ENCODE measurements around the gene HOATZ. TPM values are rescaled to one million over a fixed set of nuclear protein-coding genes. Genes with fewer than 3 reads are reported as not detected.

The HOATZ gene
- not detected for total RNA-seq

DNA sequence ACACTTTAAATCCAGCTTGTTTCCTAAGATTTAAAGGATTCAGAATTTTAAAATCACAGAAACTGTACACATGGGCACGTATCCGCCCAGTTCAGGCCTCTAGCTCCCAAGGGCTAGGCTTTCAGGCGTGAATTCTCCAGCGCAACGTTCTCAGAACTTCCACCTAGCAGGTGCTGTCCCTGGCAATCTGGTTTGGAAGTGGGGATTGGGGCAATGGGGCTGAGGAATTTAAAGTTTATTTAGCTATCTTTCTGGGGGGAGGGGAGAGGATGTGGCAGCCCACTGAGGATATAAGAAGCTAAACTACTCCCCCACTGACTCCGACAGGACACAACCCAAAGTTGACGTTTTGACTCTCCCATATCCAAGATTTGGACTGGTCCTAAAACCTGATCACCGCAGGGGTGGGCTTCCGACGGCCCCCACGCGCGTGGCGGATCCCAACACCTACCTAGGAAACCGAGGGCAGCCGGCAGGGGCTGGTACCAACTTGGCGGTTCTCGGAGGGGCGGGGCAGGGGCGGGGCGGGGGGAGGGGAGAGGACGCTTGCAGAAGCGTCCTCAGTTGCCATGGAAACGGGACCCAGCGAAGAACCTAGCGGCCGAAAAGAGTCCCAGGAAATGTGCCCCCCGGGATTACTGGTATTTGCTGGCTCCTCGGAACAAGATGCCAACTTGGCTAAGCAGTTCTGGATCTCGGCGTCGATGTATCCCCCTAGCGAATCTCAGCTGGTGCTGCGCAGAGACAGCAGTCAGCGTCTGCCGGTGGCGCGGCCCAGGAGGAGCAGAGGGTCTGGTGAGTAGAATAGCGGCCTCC is at the start of gene HOATZ:
Gene HOATZ, plus strand, starts transcription at position 563 of the 816 bp plus-strand sequence. Its CDS starts 7 bp downstream, at position 570.
- H3K9me3 Mint-ChIP-seq (ENCODE audit: low read depth) = no peaks in the 10 kb centered on the region
- H3K36me3 Mint-ChIP-seq (ENCODE audit: low read depth) = no peaks in the 10 kb centered on the region
- POLR2A ChIA-PET = no interaction called here
- ATAC-seq = peak; percentile 23
- H3K4me1 Mint-ChIP-seq = peaks cover 20% of the 10 kb centered on the region
- H3K27ac Mint-ChIP-seq = no peak within 1 kb of the TSS
- H3K4me3 Mint-ChIP-seq = peak within 1 kb of the TSS; percentile 2
- peak; percentile 46 for DNase-seq
- CTCF ChIA-PET = interaction anchor here (0.6 to 2.5 kb wide), 7 partner anchors 8 to 231 kb away, joined by 3 to 6 read pairs (median 3); no protein-coding TSS in a partner anchor
- intact Hi-C loops (cut with DNase I, micrococcal nuclease) = loop anchor here in 1 of 2 experiments (2.0 kb wide), 1 partner anchor 16 kb away; no protein-coding TSS in a partner anchor
- H3K27me3 Mint-ChIP-seq = peaks cover 34% of the 10 kb centered on the region

DNA sequence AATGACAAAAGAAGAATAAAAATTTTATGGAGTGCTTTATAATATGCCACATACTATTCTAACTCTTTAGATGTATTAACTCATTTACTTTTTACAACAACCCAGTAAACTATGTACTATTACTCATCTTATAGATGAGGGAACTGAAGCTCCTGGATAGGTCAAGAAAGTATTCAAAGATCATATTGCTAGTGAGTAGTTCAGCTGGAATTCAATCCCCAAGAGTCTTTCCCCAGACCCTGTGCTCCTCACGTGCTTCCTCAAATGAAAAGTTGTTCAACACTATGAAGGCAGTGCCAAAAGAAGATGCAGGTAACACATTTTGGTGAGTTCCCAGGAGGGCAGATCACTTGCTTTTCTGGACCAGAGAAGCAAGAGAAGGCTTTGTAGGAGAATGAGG is 49.2 kb upstream of the HOATZ start:
- DNase-seq (no peak), ATAC-seq (no peak)
- Mint-ChIP-seq H3K4me1 (peaks cover 2% of the 10 kb centered on the region), H3K27me3 (peaks cover 8% of the 10 kb centered on the region), H3K9me3 (ENCODE audit: low read depth) (no peaks in the 10 kb centered on the region), H3K27ac (no peak overlapping the region), H3K4me3 (no peak overlapping the region), H3K36me3 (ENCODE audit: low read depth) (no peaks in the 10 kb centered on the region)
- ChIA-PET CTCF (interaction anchor here (1.0 kb wide), 1 partner anchor 14 kb away, joined by 3 read pairs; no protein-coding TSS in a partner anchor), POLR2A (interaction anchor here (0.6 kb wide), 1 partner anchor 1624 kb away, joined by 3 read pairs; no protein-coding TSS in a partner anchor)
- intact Hi-C loops (cut with DNase I, micrococcal nuclease) = no loop called here

- H3K4me3 Mint-ChIP-seq = no peak overlapping the region
- POLR2A ChIA-PET = no interaction called here
These were observed 48.0 kb upstream of the HOATZ start for GRCh38 chr11:111466615-111467014.

DNA sequence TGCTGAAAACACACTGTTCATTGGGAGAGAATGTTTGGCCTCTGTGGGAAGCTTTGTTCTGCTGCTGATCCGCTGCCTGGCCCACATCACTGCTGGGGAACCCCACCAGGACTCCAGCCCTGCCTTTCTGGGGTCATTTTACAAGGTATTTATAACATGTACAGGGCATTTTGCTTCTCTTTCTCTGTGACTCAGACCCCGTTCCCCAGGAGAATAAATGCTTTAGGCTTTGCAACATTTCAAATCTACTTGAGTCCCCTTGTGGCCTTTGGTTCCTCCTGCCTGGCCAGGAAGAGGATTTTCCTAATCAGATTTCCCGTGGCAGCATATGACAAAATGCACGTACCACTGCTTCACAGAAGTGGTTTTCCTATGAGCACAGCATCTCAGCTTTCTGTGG is 45.4 kb upstream of the HOATZ start:
- Mint-ChIP-seq H3K27me3 (peaks cover 6% of the 10 kb centered on the region), H3K4me1 (no peaks in the 10 kb centered on the region), H3K4me3 (no peak overlapping the region), H3K9me3 (ENCODE audit: low read depth) (no peaks in the 10 kb centered on the region), H3K36me3 (ENCODE audit: low read depth) (no peaks in the 10 kb centered on the region), H3K27ac (no peak overlapping the region)
- ChIA-PET CTCF (no interaction called here), POLR2A (no interaction called here)
- intact Hi-C loops (cut with DNase I, micrococcal nuclease) = no loop called here
- ATAC-seq (no peak), DNase-seq (no peak)

More at GRCh38 chr11:111466615-111467014, 48.0 kb upstream of the HOATZ start:
- Mint-ChIP-seq H3K4me1 (no peaks in the 10 kb centered on the region), H3K9me3 (ENCODE audit: low read depth) (no peaks in the 10 kb centered on the region), H3K27me3 (peaks cover 8% of the 10 kb centered on the region), H3K27ac (no peak overlapping the region), H3K36me3 (ENCODE audit: low read depth) (no peaks in the 10 kb centered on the region)
- CTCF ChIA-PET = interaction anchor here (0.6 kb wide), 1 partner anchor 254 kb away, joined by 3 read pairs; no protein-coding TSS in a partner anchor
- DNase-seq (no peak), ATAC-seq (no peak)
- intact Hi-C loops (cut with DNase I, micrococcal nuclease) = no loop called here

DNA sequence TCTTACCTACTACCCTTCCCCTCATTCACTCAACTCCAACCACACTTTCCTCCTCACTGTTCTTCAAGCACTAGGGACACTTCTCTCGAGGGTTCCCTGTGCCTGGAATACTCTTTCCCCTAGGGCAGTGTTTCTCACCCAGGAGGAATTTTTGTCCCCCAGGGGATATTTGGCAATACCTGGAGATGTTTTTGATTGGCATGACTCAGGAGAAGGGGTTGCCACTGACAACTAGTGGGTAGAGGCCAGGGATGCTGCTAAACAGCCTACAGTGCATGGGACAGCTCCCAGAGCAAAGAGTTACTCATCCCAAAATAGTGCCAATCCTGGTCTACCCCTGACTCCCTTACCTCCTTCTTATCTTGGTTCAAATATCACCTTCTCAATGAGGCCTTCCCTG is 42.4 kb upstream of the HOATZ start:
- ATAC-seq = no peak
- ChIA-PET POLR2A (no interaction called here), CTCF (interaction anchor here (1.8 kb wide), 1 partner anchor 17 kb away, joined by 5 read pairs; no protein-coding TSS in a partner anchor)
- Mint-ChIP-seq H3K27me3 (peaks cover 10% of the 10 kb centered on the region), H3K36me3 (ENCODE audit: low read depth) (no peaks in the 10 kb centered on the region), H3K9me3 (ENCODE audit: low read depth) (no peaks in the 10 kb centered on the region), H3K4me1 (no peaks in the 10 kb centered on the region), H3K4me3 (no peak overlapping the region), H3K27ac (no peak overlapping the region)
- no peak for DNase-seq
- intact Hi-C loops (cut with DNase I, micrococcal nuclease) = no loop called here

DNA sequence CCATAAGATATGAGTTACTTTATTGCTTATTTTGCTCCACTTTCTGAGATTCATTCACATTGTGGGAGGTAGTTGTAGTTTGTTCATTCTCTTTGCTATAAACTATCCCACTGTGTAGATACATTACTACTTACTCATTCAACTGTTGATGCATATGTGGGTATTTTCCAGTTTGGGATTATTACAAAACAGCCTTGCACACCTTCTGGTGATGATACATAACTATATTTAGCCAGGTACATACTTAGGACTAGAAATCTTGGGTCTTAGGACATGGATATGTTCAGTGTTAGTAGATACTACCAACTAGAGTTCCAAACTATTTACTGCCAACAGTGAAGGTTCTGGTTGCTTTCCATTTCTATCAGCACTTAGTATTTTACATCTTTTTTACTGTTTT is 40.1 kb upstream of the HOATZ start:
- ChIA-PET POLR2A (no interaction called here), CTCF (no interaction called here)
- H3K27ac Mint-ChIP-seq = no peak overlapping the region
- DNase-seq (no peak), ATAC-seq (no peak)
- H3K36me3 Mint-ChIP-seq (ENCODE audit: low read depth) = no peaks in the 10 kb centered on the region
- H3K4me3 Mint-ChIP-seq = no peak overlapping the region
- H3K9me3 Mint-ChIP-seq (ENCODE audit: low read depth) = no peaks in the 10 kb centered on the region
- intact Hi-C loops (cut with DNase I, micrococcal nuclease) = no loop called here
- no peaks in the 10 kb centered on the region for H3K4me1 Mint-ChIP-seq
- H3K27me3 Mint-ChIP-seq = peaks cover 19% of the 10 kb centered on the region

DNA sequence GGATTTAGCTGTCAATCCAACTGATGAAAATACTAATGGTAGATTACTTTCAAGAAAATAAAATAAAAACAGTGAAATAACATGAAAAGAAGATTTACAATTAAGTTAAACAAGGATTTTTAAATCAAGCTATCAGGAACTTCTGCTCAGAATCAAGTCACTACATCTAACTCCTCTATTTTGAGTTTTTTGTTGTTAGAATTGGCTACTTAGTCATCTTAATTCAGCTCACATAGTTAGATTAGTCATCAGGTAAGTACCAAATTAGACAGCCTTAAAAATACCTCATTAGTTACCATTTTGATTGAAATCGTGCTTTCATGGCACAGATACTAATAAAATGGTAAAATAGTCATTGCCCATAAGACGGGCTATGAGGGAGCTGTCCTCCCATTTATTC is 38.2 kb upstream of the HOATZ start:
- ChIA-PET CTCF (interaction anchor here (0.6 to 1.7 kb wide), 4 partner anchors 9 to 333 kb away, joined by 3 to 7 read pairs (median 3); no protein-coding TSS in a partner anchor), POLR2A (no interaction called here)

GRCh38 chr11:111476956-111477355 is 37.6 kb upstream of the HOATZ start:
- ChIA-PET CTCF (interaction anchor here (0.6 to 1.7 kb wide), 5 partner anchors 9 to 332 kb away, joined by 3 to 7 read pairs (median 3); no protein-coding TSS in a partner anchor), POLR2A (no interaction called here)
- H3K4me1 Mint-ChIP-seq = no peaks in the 10 kb centered on the region
- H3K36me3 Mint-ChIP-seq (ENCODE audit: low read depth) = peaks cover 2% of the 10 kb centered on the region
- intact Hi-C loops (cut with DNase I, micrococcal nuclease) = no loop called here
- ATAC-seq (no peak), DNase-seq (no peak)
- H3K4me3 Mint-ChIP-seq = no peak overlapping the region
- no peak overlapping the region for H3K27ac Mint-ChIP-seq
- H3K27me3 Mint-ChIP-seq = peaks cover 22% of the 10 kb centered on the region
- no peaks in the 10 kb centered on the region for H3K9me3 Mint-ChIP-seq (ENCODE audit: low read depth)

More for the DNA sequence above, 38.2 kb upstream of the HOATZ start:
- Mint-ChIP-seq H3K36me3 (ENCODE audit: low read depth) (peaks cover 2% of the 10 kb centered on the region), H3K4me3 (no peak overlapping the region), H3K9me3 (ENCODE audit: low read depth) (no peaks in the 10 kb centered on the region), H3K27ac (no peak overlapping the region), H3K27me3 (peaks cover 22% of the 10 kb centered on the region), H3K4me1 (no peaks in the 10 kb centered on the region)
- intact Hi-C loops (cut with DNase I, micrococcal nuclease) = no loop called here
- no peak for DNase-seq
- no peak for ATAC-seq

DNA sequence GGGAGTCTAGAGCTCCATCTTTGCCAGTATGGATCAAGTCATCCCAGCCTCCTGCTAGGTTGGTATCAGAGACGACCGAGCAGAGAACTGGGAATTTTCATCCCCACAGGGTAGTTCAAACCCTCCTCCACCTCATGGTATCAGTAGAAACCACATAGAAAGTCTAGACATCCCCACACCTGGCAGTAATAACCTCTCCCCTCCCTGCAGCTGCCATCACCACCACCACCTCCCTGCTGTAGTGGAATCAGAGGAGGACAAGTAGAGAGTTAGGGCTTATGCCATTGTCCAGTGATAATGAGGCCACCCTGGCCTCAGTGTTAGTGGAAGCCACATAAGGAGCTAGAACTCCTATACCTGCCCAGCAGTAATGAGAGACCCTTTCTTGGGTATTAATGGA is 36.7 kb upstream of the HOATZ start:
- ATAC-seq (no peak), DNase-seq (no peak)
- POLR2A ChIA-PET = no interaction called here
- Mint-ChIP-seq H3K9me3 (ENCODE audit: low read depth) (peaks cover 6% of the 10 kb centered on the region), H3K4me3 (no peak overlapping the region), H3K27ac (no peak overlapping the region), H3K27me3 (peaks cover 23% of the 10 kb centered on the region), H3K4me1 (no peaks in the 10 kb centered on the region), H3K36me3 (ENCODE audit: low read depth) (peaks cover 2% of the 10 kb centered on the region)
- CTCF ChIA-PET = no interaction called here
- intact Hi-C loops (cut with DNase I, micrococcal nuclease) = no loop called here

GRCh38 chr11:111479666-111480065 is 34.9 kb upstream of the HOATZ start:
- DNase-seq (no peak), ATAC-seq (no peak)
- POLR2A ChIA-PET = no interaction called here
- intact Hi-C loops (cut with DNase I, micrococcal nuclease) = no loop called here
- peaks cover 10% of the 10 kb centered on the region for H3K36me3 Mint-ChIP-seq (ENCODE audit: low read depth)
- H3K4me3 Mint-ChIP-seq = no peak overlapping the region
- H3K4me1 Mint-ChIP-seq = no peaks in the 10 kb centered on the region
- H3K27ac Mint-ChIP-seq = no peak overlapping the region
- peaks cover 16% of the 10 kb centered on the region for H3K9me3 Mint-ChIP-seq (ENCODE audit: low read depth)
- peaks cover 26% of the 10 kb centered on the region for H3K27me3 Mint-ChIP-seq
- CTCF ChIA-PET = interaction anchor here (0.7 to 1.5 kb wide), 5 partner anchors 9 to 179 kb away, joined by 3 to 4 read pairs (median 3); no protein-coding TSS in a partner anchor

GRCh38 chr11:111483431-111483830 is 31.1 kb upstream of the HOATZ start:
- Mint-ChIP-seq H3K27me3 (peaks cover 25% of the 10 kb centered on the region), H3K4me1 (no peaks in the 10 kb centered on the region), H3K4me3 (no peak overlapping the region), H3K9me3 (ENCODE audit: low read depth) (peaks cover 28% of the 10 kb centered on the region), H3K27ac (no peak overlapping the region), H3K36me3 (ENCODE audit: low read depth) (peaks cover 12% of the 10 kb centered on the region)
- ATAC-seq (no peak), DNase-seq (no peak)
- intact Hi-C loops (cut with DNase I, micrococcal nuclease) = no loop called here
- ChIA-PET POLR2A (no interaction called here), CTCF (interaction anchor here (0.8 kb wide), 1 partner anchor 66 kb away, joined by 3 read pairs; no protein-coding TSS in a partner anchor)

GRCh38 chr11:111490496-111490895 is 24.1 kb upstream of the HOATZ start:
- Mint-ChIP-seq H3K4me3 (no peak overlapping the region), H3K27ac (no peak overlapping the region), H3K36me3 (ENCODE audit: low read depth) (peaks cover 2% of the 10 kb centered on the region), H3K27me3 (peaks cover 27% of the 10 kb centered on the region), H3K9me3 (ENCODE audit: low read depth) (peaks cover 15% of the 10 kb centered on the region), H3K4me1 (no peaks in the 10 kb centered on the region)
- ChIA-PET CTCF (no interaction called here), POLR2A (no interaction called here)
- intact Hi-C loops (cut with DNase I, micrococcal nuclease) = no loop called here
- DNase-seq = no peak
- ATAC-seq = no peak
